Stomach smooth muscle (tissue), 2 donors: ENCODE data around the gene SKA2.
"Not testable (repeated sequence)": the region's sequence is repeated elsewhere in the genome, so short reads cannot be mapped to it uniquely, and the experiment has no call there.

Experiments used
- H3K27ac ChIP-seq: one replicate; pipeline ENCODE4 v1.7.0; 2013; ENCODE audit warnings: mild to moderate bottlenecking, low read length, inconsistent platforms
- H3K27me3 ChIP-seq, 2 donors: one replicate each; pipeline ENCODE4 v1.7.0; 2013; ENCODE audit warnings: low read length in 2 of 2; ENCODE audit not compliant: insufficient read depth in 2 of 2, control insufficient read depth in 1 of 2
- H3K36me3 ChIP-seq, 2 donors: one replicate each; pipeline ENCODE4 v1.7.0; 2013; ENCODE audit warnings: low read length in 2 of 2; ENCODE audit not compliant: control insufficient read depth in 2 of 2, insufficient read depth in 2 of 2
- H3K4me1 ChIP-seq: one replicate; pipeline ENCODE4 v1.7.0; 2013; ENCODE audit warnings: low read length; ENCODE audit not compliant: control insufficient read depth, insufficient read depth
- H3K4me3 ChIP-seq, 2 donors: one replicate each; pipeline ENCODE4 v1.7.0; 2013; ENCODE audit warnings: low read length in 2 of 2
- H3K9ac ChIP-seq, 2 donors: one replicate each; pipeline ENCODE4 v1.7.0; 2013; ENCODE audit warnings: low read length in 2 of 2, mild to moderate bottlenecking in 1 of 2
- H3K9me3 ChIP-seq, 2 donors: one replicate each; pipeline ENCODE4 v1.7.0; 2013; ENCODE audit warnings: low read length in 2 of 2; ENCODE audit not compliant: control insufficient read depth in 2 of 2
- donor health status: healthy.
- donor health status: Pancreatic carcinoma.

Gene SKA2

DNA sequence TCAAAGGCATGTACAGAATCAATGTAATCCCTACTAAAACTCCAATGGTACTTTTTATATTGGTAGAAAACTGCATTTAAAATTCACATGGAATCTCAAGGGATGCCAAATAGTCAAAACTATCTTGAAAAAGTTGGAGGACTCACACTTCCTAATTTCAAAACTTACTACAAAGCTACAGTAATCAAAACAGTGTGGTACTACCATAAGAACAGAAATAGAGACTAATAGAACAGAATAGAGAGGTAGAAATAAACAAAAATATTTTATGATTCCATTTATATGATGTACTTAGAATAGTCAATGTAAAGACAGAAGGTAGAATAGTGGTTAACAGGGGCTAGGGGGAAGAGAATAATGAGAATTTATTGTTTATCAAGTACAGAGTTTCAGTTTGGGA is 57.1 kb downstream of the SKA2 start:
- no peaks in the 10 kb centered on the region for H3K9me3 ChIP-seq
- H3K27me3 ChIP-seq: no peaks in the 10 kb centered on the region
- no peaks in the 10 kb centered on the region for H3K36me3 ChIP-seq
- no peak overlapping the region for H3K27ac ChIP-seq
- no peaks in the 10 kb centered on the region for H3K4me1 ChIP-seq
- H3K9ac ChIP-seq: no peak overlapping the region
- no peak overlapping the region for H3K4me3 ChIP-seq

DNA sequence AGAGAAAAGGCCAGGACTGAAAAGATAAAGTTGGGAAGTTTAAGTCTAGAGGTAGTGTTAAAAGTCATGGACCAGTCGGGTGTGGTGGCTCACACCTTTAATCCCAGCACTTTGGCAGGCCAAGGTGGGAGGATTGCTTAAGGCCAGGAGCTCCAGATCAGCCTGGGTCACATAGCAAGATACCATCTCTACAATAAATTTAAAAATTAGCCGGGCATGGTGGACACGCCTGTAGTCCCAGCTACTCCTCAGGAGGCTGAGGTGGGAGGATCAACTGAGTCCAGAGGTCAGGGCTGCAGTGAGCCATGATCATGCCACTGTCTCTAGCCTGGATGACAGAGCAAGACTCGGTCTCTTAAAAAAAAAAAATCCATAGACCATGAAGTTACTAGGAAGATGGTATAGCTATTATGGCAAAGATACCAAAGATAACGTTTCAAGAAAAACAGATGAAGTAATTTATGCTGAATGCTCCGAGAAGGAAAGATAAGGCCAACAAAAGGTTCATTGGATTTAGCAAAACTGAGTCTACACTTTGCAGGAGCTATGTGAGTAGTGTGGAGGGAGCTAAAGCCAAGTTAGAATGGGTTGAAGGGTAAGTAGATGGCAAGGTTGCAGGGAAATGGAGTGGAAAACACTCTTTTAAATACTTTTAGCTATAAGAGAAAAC is 60.0 kb downstream of the SKA2 start:
- H3K4me1 ChIP-seq: no peaks in the 10 kb centered on the region
- H3K9me3 ChIP-seq: no peaks in the 10 kb centered on the region
- no peak overlapping the region for H3K27ac ChIP-seq
- no peak overlapping the region for H3K4me3 ChIP-seq
- no peaks in the 10 kb centered on the region for H3K36me3 ChIP-seq
- no peaks in the 10 kb centered on the region for H3K27me3 ChIP-seq
- no peak overlapping the region for H3K9ac ChIP-seq

DNA sequence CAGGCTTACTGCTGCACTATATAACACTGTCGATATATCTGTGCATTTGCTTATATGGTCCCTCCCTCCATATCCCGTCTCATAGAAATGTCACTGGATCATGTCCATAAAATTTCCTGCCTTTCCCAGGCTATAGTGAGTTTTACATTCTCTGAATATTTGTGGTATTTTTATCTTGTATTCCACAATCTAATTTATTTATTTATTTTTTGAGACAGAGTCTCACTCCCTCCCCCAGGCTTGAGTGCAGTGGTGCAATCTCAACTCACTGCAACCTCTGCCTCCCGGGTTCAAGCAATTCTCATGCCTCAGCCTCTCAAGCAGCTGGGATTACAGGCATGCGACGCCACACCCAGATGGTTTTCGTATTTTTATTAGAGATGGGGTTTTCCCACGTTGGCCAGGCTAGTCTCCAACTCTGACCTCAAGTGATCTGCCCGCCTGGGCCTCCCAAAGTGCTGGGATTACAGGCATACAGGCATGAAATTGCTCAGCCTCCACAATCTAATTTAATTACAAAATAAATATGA is 61.2 kb downstream of the SKA2 start:
- H3K4me3 ChIP-seq: peak overlapping the region; percentile 0 to 10
- H3K36me3 ChIP-seq: peaks cover 3 to 5% of the 10 kb centered on the region in 2 donors
- no peaks in the 10 kb centered on the region for H3K27me3 ChIP-seq
- no peak overlapping the region for H3K27ac ChIP-seq
- H3K9ac ChIP-seq: no peak overlapping the region
- H3K4me1 ChIP-seq: no peaks in the 10 kb centered on the region
- H3K9me3 ChIP-seq: no peaks in the 10 kb centered on the region

DNA sequence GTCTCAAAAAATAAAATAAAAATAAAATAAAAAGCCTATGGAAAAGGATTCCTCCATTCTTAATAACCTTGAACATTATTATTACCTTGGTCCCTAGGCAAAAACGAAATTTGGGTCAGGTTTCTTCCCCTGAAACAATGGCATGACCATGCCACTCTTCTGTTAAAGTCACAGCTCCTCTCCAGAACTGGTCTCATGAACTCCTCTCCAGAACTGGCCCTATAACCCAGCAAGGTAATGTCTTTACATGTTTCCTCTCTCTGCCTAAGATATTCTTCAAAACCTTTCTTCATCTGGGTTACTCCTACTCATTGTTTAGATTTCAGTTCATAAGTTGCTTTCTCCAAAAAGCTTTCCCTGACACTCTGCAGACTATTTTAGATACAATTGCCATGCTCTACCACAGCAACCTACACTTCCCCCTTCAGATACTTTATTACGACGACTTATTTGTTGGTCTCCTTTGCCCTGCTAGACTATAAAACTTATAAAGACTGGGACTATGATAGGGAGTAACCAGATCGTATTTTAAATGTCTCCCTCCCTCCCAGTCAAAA is 61.8 kb downstream of the SKA2 start:
- H3K36me3 ChIP-seq: peaks cover 3 to 5% of the 10 kb centered on the region in 2 donors
- peak overlapping the region; percentile 0 to 10 for H3K4me3 ChIP-seq
- no peak overlapping the region for H3K9ac ChIP-seq
- H3K27ac ChIP-seq: no peak overlapping the region
- H3K27me3 ChIP-seq: no peaks in the 10 kb centered on the region
- H3K4me1 ChIP-seq: no peaks in the 10 kb centered on the region
- no peaks in the 10 kb centered on the region for H3K9me3 ChIP-seq

DNA sequence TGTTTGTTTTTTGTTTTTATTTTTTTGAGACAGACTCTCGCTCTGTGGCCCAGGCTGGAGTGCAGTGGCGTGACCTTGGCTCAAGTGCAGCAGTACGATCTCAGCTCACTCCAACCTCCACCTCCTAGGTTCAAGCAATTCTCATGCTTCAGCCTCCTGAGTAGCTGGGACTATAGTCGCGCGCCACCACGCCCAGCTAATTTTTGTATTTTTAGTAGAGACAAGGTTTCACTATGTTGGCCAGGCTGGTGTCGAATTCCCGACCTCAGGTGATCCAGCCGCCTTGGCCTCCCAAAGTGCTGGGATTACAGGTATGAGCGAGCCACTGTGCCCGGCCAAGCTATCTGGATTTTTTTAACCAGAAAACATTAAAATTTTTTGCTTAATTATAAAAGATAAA is 64.4 kb downstream of the SKA2 start:
- not testable (repeated sequence) for H3K9ac ChIP-seq, H3K36me3 ChIP-seq, H3K4me3 ChIP-seq, H3K27me3 ChIP-seq, H3K9me3 ChIP-seq, H3K4me1 ChIP-seq, H3K27ac ChIP-seq

- peaks cover 11 to 12% of the 10 kb centered on the region in 2 donors for H3K36me3 ChIP-seq
- H3K9me3 ChIP-seq: no peaks in the 10 kb centered on the region
- H3K4me3 ChIP-seq: no peak overlapping the region
- H3K27ac ChIP-seq: no peak overlapping the region
- H3K27me3 ChIP-seq: no peaks in the 10 kb centered on the region
- H3K4me1 ChIP-seq: no peaks in the 10 kb centered on the region
- H3K9ac ChIP-seq: no peak overlapping the region
Measured at GRCh38 chr17:59084154-59084553, 70.8 kb downstream of the SKA2 start.

DNA sequence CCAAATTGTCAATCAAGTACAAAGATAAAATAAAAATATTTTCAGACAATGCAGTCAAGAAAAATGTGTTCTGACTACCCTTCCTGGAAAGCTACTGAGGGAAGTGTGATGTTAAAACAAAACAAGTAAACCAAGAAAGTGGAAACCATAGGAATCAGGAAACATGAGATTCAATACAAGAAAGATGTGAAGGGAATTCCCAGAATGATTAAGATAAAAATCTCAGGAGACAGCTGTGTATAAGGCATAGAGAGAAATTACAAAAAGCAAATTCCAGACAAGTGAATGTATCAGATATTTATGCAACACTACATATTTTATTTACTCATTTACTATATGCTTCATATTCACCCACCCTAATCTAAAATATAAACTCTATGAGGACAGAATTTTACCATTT is 80.5 kb downstream of the SKA2 start:
- H3K27me3 ChIP-seq: no peaks in the 10 kb centered on the region
- H3K36me3 ChIP-seq: peaks cover 19 to 20% of the 10 kb centered on the region in 2 donors
- no peak overlapping the region for H3K9ac ChIP-seq
- H3K9me3 ChIP-seq: no peaks in the 10 kb centered on the region
- no peaks in the 10 kb centered on the region for H3K4me1 ChIP-seq
- H3K4me3 ChIP-seq: no peak overlapping the region
- no peak overlapping the region for H3K27ac ChIP-seq

DNA sequence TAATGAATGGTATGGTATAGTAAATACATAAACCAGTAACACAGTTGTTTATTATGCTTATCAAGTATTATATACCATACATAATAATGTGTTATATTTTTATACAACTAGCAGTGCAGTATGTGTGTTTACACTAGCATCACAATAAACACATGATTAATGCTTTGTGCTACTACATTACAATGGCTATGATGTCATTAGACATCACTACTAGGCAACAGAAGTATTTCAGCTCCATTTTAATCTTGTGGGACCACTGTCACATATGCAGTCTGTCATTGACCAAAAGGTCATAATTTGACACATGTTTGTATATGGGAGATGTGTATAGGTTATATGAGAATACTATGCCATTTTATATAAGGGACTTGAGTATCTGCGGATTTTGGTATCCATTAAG is 81.0 kb downstream of the SKA2 start:
- H3K36me3 ChIP-seq: peaks cover 15 to 16% of the 10 kb centered on the region in 2 donors
- no peak overlapping the region for H3K4me3 ChIP-seq
- no peak overlapping the region for H3K27ac ChIP-seq
- H3K9ac ChIP-seq: no peak overlapping the region
- H3K4me1 ChIP-seq: no peaks in the 10 kb centered on the region
- no peaks in the 10 kb centered on the region for H3K27me3 ChIP-seq
- H3K9me3 ChIP-seq: no peaks in the 10 kb centered on the region

DNA sequence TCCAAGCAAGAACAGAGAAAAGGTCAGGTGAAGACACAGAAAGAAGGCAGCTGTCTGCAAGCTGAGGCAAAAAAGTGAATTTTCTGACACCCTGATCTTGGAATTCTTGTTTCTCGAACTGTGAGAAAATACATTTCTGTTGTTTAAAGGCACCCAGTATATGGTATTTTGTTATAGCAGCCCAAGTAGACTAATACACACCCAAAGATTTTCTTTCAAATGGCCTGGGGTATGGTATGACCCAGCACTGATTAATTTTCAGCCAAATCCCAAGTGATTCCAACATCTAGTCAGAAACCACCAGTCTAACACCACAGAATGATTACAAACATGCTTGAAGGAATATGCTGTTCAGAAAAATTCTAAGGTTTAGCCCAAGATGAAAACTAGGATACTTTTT is 85.1 kb downstream of the SKA2 start:
- Histone ChIP-seq H3K9ac (no peak overlapping the region), H3K9me3 (no peaks in the 10 kb centered on the region), H3K4me3 (no peak overlapping the region), H3K27ac (no peak overlapping the region), H3K4me1 (no peaks in the 10 kb centered on the region), H3K36me3 (peaks cover 19% of the 10 kb centered on the region in 2 donors), H3K27me3 (no peaks in the 10 kb centered on the region)

DNA sequence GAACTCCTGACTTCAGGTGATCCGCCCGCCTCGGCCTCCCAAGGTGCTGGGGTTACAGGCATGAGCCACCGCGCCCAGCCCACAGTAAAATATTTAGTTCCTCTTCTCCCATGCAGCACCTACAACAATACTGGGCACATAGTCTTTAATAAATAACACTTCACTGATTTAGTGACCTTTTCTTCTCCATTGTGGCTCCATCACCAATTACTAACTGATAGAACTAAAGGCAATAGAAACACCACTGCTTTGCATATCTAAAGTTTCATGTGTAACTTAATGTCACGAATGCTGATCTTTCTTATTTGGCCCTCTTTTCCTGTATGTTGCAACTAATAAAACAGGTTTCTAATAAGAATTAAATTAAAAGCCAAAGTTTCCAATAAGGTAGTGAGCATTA is 87.2 kb downstream of the SKA2 start:
- H3K4me1 ChIP-seq: no peaks in the 10 kb centered on the region
- no peak overlapping the region for H3K27ac ChIP-seq
- H3K36me3 ChIP-seq: peaks cover 16 to 20% of the 10 kb centered on the region in 2 donors
- H3K9me3 ChIP-seq: no peaks in the 10 kb centered on the region
- H3K9ac ChIP-seq: no peak overlapping the region
- no peak overlapping the region for H3K4me3 ChIP-seq
- no peaks in the 10 kb centered on the region for H3K27me3 ChIP-seq

- H3K27ac ChIP-seq: no peak overlapping the region
- peaks cover 16 to 21% of the 10 kb centered on the region in 2 donors for H3K36me3 ChIP-seq
Measured at GRCh38 chr17:59067340-59067739, 87.6 kb downstream of the SKA2 start.

More at GRCh38 chr17:59067340-59067739, 87.6 kb downstream of the SKA2 start:
- H3K27me3 ChIP-seq: no peaks in the 10 kb centered on the region
- no peak overlapping the region for H3K4me3 ChIP-seq
- no peak overlapping the region for H3K9ac ChIP-seq
- H3K9me3 ChIP-seq: no peaks in the 10 kb centered on the region
- H3K4me1 ChIP-seq: no peaks in the 10 kb centered on the region
